DOHH2 (cell line): Measurements from ENCODE around the gene KYAT1.

ENCODE experiments used
- H3F3A ChIP-seq: fragments of 200-600 bp; sonication (generic), shearing (Covaris generic); 2 replicates; pipeline ENCODE4 v1.6.0; 2016; ENCODE audit warnings: antibody characterized with exemption, mild to moderate bottlenecking; ENCODE audit not compliant: control insufficient read depth, insufficient read depth
- H3K27ac ChIP-seq: fragments of 200-600 bp; sonication (generic); 2 replicates; pipeline ENCODE4 v1.5.1; 2014; ENCODE audit warnings: low read depth, mild to moderate bottlenecking, low read length, moderate library complexity
- H3K27me3 ChIP-seq: fragments of 200-600 bp; sonication (generic); 2 replicates; pipeline ENCODE4 v1.6.1; 2014; ENCODE audit warnings: mild to moderate bottlenecking, low read length, mixed read lengths; ENCODE audit not compliant: control insufficient read depth
- H3K36me3 ChIP-seq: fragments of 200-600 bp; sonication (generic); 2 replicates; pipeline ENCODE4 v1.6.1; 2014; ENCODE audit warnings: mild to moderate bottlenecking, low read length, moderate library complexity, mixed read lengths; ENCODE audit not compliant: control insufficient read depth
- H3K4me1 ChIP-seq: fragments of 200-600 bp; sonication (generic); 2 replicates; pipeline ENCODE4 v1.6.1; 2014; ENCODE audit warnings: mild to moderate bottlenecking, low read length, mixed read lengths; ENCODE audit not compliant: control insufficient read depth
- H3K4me2 ChIP-seq: fragments of 200-600 bp; sonication (generic); 2 replicates; pipeline ENCODE4 v1.6.0; 2014; ENCODE audit warnings: mild to moderate bottlenecking, low read length, moderate library complexity
- H3K4me3 ChIP-seq: fragments of 200-600 bp; sonication (generic); 2 replicates; pipeline ENCODE4 v1.5.1; 2014; ENCODE audit warnings: mild to moderate bottlenecking, low read length, mixed read lengths
- H3K79me2 ChIP-seq: fragments of 200-600 bp; sonication (generic); 2 replicates; pipeline ENCODE4 v1.6.1; 2014; ENCODE audit warnings: mild to moderate bottlenecking, low read length, mixed read lengths; ENCODE audit not compliant: control insufficient read depth
- H3K9me2 ChIP-seq: fragments of 200-600 bp; sonication (generic); replicated peaks from 2 replicates; pipeline ENCODE4 v1.6.1; 2014; ENCODE audit warnings: mild to moderate bottlenecking, low read length, mixed read lengths; ENCODE audit not compliant: control insufficient read depth
- H3K9me3 ChIP-seq: fragments of 200-600 bp; sonication (generic); 2 replicates; pipeline ENCODE4 v1.6.1; 2014; ENCODE audit warnings: antibody characterized with exemption, low read length, mixed read lengths; ENCODE audit not compliant: control insufficient read depth, insufficient read depth
- H4K20me1 ChIP-seq: fragments of 200-600 bp; sonication (generic); 2 replicates; pipeline ENCODE4 v1.6.0; 2014; ENCODE audit warnings: low read depth, mild to moderate bottlenecking, antibody characterized with exemption, low read length, moderate library complexity; ENCODE audit not compliant: control insufficient read depth, insufficient read depth
- CTCF ChIP-seq: fragments of 200-600 bp; sonication (generic); IDR thresholded peaks from one replicate; pipeline ENCODE4 v1.5.1; 2014; ENCODE audit warnings: antibody characterized with exemption, mild to moderate bottlenecking, low read depth, low read length; ENCODE audit not compliant: poor library complexity, severe bottlenecking
- EZH2phosphoT487 ChIP-seq: fragments of 200-600 bp; sonication (generic); IDR thresholded peaks from 2 replicates; pipeline ENCODE4 v1.6.1; 2017; ENCODE audit warnings: borderline replicate concordance, mild to moderate bottlenecking, antibody characterized with exemption, low read length, moderate library complexity, mixed read lengths

The KYAT1 gene

GRCh38 chr9:128885376-128885775 is 3.6 kb upstream of the KYAT1 start:
- Histone ChIP-seq H3K27me3 (no peaks in the 10 kb centered on the region), H3K9me3 (no peaks in the 10 kb centered on the region), H3K36me3 (peaks cover 41% of the 10 kb centered on the region), H3K4me2 (no peak overlapping the region), H3K9me2 (no peaks in the 10 kb centered on the region), H3K79me2 (peaks cover 72% of the 10 kb centered on the region), H3K4me1 (peaks cover 18% of the 10 kb centered on the region), H3K27ac (no peak overlapping the region), H4K20me1 (no peaks in the 10 kb centered on the region), H3K4me3 (no peak overlapping the region), H3F3A (peaks cover 6% of the 10 kb centered on the region)
- no peak for TF ChIP-seq CTCF
- TF ChIP-seq EZH2phosphoT487: no peak

GRCh38 chr9:128884164-128884563 is 2.4 kb upstream of the KYAT1 start:
- Histone ChIP-seq H3K9me3 (no peaks in the 10 kb centered on the region), H3K36me3 (peaks cover 39% of the 10 kb centered on the region), H4K20me1 (no peaks in the 10 kb centered on the region), H3K4me3 (no peak overlapping the region), H3K27me3 (no peaks in the 10 kb centered on the region), H3K4me1 (peaks cover 30% of the 10 kb centered on the region), H3K79me2 (peaks cover 83% of the 10 kb centered on the region), H3K9me2 (no peaks in the 10 kb centered on the region), H3K4me2 (no peak overlapping the region; the same call in 1 of the 2 replicates), H3K27ac (no peak overlapping the region), H3F3A (peaks cover 6% of the 10 kb centered on the region)
- TF ChIP-seq CTCF (no peak), EZH2phosphoT487 (no peak)

GRCh38 chr9:128882677-128883603 is 1.2 kb upstream of the KYAT1 start:
- H4K20me1 ChIP-seq: no peaks in the 10 kb centered on the region
- H3K36me3 ChIP-seq: peaks cover 27% of the 10 kb centered on the region
- H3F3A ChIP-seq: peaks cover 6% of the 10 kb centered on the region
- H3K4me1 ChIP-seq: peaks cover 31% of the 10 kb centered on the region
- TF ChIP-seq CTCF (no peak), EZH2phosphoT487 (no peak)
- no peaks in the 10 kb centered on the region for H3K9me3 ChIP-seq
- H3K27ac ChIP-seq: peak overlapping the region; percentile 89
- H3K79me2 ChIP-seq: peaks cover 82% of the 10 kb centered on the region
- H3K4me3 ChIP-seq: peak overlapping the region; percentile 82
- no peaks in the 10 kb centered on the region for H3K27me3 ChIP-seq
- H3K9me2 ChIP-seq: no peaks in the 10 kb centered on the region
- peak overlapping the region; percentile 82 for H3K4me2 ChIP-seq
